Measurements from ENCODE around the gene RFXAP. TPM values are rescaled to one million over a fixed set of nuclear protein-coding genes. Genes with fewer than 3 reads are reported as not detected.

RFXAP gene
- polyA plus RNA-seq, 1 of the 3 experiments (the other 2 are of a cell fraction), result 4.1 TPM

DNA sequence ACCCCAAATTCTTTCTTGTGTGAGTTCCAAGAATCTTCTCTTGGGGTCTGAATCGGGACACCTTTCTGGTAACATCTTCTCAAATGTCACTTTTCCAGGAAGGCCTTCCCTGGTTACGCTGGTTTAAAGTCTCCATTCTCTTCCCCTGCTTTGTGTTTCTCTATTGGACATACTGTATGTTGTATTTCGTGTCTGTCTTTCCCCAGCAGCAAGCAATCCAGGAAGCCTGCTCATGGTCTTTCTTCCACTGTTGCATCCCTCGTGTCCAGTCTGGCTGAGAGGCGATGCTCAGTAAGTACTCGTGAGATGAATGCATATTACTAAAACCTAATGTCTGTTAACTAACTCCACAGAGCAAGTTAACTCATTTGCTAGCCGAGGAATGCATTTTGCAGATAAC is 43.7 kb downstream of the RFXAP start:
- H3K36me3 ChIP-seq (replicated peaks in 1 of 2; ENCODE audit: control insufficient read depth in 1 of 2, insufficient read depth in 2 of 2, low read length in 1 of 2), result peaks cover 19 to 34% of the 10 kb centered on the region in 2 experiments

More for the DNA sequence above, 43.7 kb downstream of the RFXAP start:
- ChIA-PET POLR2A (no interaction called here), CTCF (interaction anchor here (1.6 to 17.7 kb wide), 2 partner anchors 9 to 118 kb away, joined by 4 to 275 read pairs; no protein-coding TSS in a partner anchor)
- Histone ChIP-seq H3K27me3 (ENCODE audit: insufficient read depth) (no peaks in the 10 kb centered on the region), H4K20me1 (ENCODE audit: insufficient read depth) (no peaks in the 10 kb centered on the region), H3K4me1 (ENCODE audit: control insufficient read depth in 1 of 2, insufficient read depth in 2 of 2, low read depth in 1 of 2, low read length in 1 of 2) (peaks cover 0 to 8% of the 10 kb centered on the region in 2 experiments; a peak in 1 of 4 replicates), H3K4me2 (no peak overlapping the region), H3K9me2 (no peaks in the 10 kb centered on the region), H2AFZ (ENCODE audit: low read depth) (no peak overlapping the region), H3K9ac (no peak overlapping the region), H3K79me2 (ENCODE audit: insufficient read depth) (0 out of 2 replicates have a peak, but pooled peaks cover 4% of the 10 kb centered on the region), H3K27ac (ENCODE audit: low read depth in 2 of 2, low read length in 1 of 2) (no peak overlapping the region), H3K9me3 (no peaks in the 10 kb centered on the region), H3K4me3 (ENCODE audit: low read depth in 2 of 2, low read length in 1 of 2) (no peak overlapping the region), H3F3A (replicated peaks; ENCODE audit: insufficient read depth) (no peaks in the 10 kb centered on the region)
- TF ChIP-seq RCOR1 (IDR thresholded peaks at IDR 0.05; ENCODE audit: low read length) (no peak), GATA2 (CRISPR knock-in tag; IDR thresholded peaks at IDR 0.05) (no peak), TEAD4 (IDR thresholded peaks at IDR 0.05; ENCODE audit: borderline replicate concordance, insufficient read depth) (no peak), SMC3 (IDR thresholded peaks at IDR 0.05; ENCODE audit: low read depth, low read length) (no peak), GABPA (IDR thresholded peaks at IDR 0.05; ENCODE audit: low read depth) (no peak), SIN3A (IDR thresholded peaks at IDR 0.05; ENCODE audit: borderline replicate concordance, low read depth, low read length) (no peak), CHD2 (IDR thresholded peaks at IDR 0.05; ENCODE audit: low read length, partially characterized antibody) (no peak), RAD21 (IDR thresholded peaks at IDR 0.05; ENCODE audit: low read length) (no peak), NFIC (IDR thresholded peaks at IDR 0.05; ENCODE audit: borderline replicate concordance) (no peak), RXRA (IDR thresholded peaks at IDR 0.05; ENCODE audit: borderline replicate concordance, low read depth) (no peak), RFX5 (IDR thresholded peaks at IDR 0.05; ENCODE audit: low read length) (no peak), YY1 (IDR thresholded peaks at IDR 0.05; ENCODE audit: low read depth) (no peak), TCF12 (IDR thresholded peaks at IDR 0.05) (no peak), FOXM1 (IDR thresholded peaks at IDR 0.05; ENCODE audit: low read depth) (no peak), ELF1 (IDR thresholded peaks at IDR 0.05) (no peak)
- TF ChIP-seq, protein P1, sequence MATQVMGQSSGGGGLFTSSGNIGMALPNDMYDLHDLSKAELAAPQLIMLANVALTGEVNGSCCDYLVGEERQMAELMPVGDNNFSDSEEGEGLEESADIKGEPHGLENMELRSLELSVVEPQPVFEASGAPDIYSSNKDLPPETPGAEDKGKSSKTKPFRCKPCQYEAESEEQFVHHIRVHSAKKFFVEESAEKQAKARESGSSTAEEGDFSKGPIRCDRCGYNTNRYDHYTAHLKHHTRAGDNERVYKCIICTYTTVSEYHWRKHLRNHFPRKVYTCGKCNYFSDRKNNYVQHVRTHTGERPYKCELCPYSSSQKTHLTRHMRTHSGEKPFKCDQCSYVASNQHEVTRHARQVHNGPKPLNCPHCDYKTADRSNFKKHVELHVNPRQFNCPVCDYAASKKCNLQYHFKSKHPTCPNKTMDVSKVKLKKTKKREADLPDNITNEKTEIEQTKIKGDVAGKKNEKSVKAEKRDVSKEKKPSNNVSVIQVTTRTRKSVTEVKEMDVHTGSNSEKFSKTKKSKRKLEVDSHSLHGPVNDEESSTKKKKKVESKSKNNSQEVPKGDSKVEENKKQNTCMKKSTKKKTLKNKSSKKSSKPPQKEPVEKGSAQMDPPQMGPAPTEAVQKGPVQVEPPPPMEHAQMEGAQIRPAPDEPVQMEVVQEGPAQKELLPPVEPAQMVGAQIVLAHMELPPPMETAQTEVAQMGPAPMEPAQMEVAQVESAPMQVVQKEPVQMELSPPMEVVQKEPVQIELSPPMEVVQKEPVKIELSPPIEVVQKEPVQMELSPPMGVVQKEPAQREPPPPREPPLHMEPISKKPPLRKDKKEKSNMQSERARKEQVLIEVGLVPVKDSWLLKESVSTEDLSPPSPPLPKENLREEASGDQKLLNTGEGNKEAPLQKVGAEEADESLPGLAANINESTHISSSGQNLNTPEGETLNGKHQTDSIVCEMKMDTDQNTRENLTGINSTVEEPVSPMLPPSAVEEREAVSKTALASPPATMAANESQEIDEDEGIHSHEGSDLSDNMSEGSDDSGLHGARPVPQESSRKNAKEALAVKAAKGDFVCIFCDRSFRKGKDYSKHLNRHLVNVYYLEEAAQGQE (IDR thresholded peaks at IDR 0.05; ENCODE audit: low read depth, low read length), result no peak
- TF ChIP-seq, protein P2, sequence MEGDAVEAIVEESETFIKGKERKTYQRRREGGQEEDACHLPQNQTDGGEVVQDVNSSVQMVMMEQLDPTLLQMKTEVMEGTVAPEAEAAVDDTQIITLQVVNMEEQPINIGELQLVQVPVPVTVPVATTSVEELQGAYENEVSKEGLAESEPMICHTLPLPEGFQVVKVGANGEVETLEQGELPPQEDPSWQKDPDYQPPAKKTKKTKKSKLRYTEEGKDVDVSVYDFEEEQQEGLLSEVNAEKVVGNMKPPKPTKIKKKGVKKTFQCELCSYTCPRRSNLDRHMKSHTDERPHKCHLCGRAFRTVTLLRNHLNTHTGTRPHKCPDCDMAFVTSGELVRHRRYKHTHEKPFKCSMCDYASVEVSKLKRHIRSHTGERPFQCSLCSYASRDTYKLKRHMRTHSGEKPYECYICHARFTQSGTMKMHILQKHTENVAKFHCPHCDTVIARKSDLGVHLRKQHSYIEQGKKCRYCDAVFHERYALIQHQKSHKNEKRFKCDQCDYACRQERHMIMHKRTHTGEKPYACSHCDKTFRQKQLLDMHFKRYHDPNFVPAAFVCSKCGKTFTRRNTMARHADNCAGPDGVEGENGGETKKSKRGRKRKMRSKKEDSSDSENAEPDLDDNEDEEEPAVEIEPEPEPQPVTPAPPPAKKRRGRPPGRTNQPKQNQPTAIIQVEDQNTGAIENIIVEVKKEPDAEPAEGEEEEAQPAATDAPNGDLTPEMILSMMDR (IDR thresholded peaks at IDR 0.05), result no peak
- TF ChIP-seq, protein P3, sequence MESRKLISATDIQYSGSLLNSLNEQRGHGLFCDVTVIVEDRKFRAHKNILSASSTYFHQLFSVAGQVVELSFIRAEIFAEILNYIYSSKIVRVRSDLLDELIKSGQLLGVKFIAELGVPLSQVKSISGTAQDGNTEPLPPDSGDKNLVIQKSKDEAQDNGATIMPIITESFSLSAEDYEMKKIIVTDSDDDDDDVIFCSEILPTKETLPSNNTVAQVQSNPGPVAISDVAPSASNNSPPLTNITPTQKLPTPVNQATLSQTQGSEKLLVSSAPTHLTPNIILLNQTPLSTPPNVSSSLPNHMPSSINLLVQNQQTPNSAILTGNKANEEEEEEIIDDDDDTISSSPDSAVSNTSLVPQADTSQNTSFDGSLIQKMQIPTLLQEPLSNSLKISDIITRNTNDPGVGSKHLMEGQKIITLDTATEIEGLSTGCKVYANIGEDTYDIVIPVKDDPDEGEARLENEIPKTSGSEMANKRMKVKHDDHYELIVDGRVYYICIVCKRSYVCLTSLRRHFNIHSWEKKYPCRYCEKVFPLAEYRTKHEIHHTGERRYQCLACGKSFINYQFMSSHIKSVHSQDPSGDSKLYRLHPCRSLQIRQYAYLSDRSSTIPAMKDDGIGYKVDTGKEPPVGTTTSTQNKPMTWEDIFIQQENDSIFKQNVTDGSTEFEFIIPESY (IDR thresholded peaks at IDR 0.05; ENCODE audit: borderline replicate concordance, low read depth), result no peak
- WGBS (ENCODE audit: low lambda C conversion rate), result 89% methylated on average over 7 of the region's 7 CpGs
- no peak for DNase-seq
